Choroid plexus epithelial cell (primary cell): ENCODE results near the gene ANTXR1.

Source experiments
- DNase-seq: peaks from one replicate; pipeline ENCODE4 v3.0.0-alpha.2; 2010; ENCODE audit warnings: low read depth
- H3K4me3 ChIP-seq: 2 replicates; pipeline ENCODE4 v1.5.1; 2011; ENCODE audit warnings: low read depth, mild to moderate bottlenecking, control low read depth, low read length, moderate library complexity
- TF ChIP-seq, protein P1 (sequence below): conservative IDR thresholded peaks from 2 replicates; pipeline ENCODE4 v1.5.1; 2011; ENCODE audit warnings: low read depth, mild to moderate bottlenecking, control low read depth, inconsistent platforms, low read length, moderate library complexity

ANTXR1 gene

DNA sequence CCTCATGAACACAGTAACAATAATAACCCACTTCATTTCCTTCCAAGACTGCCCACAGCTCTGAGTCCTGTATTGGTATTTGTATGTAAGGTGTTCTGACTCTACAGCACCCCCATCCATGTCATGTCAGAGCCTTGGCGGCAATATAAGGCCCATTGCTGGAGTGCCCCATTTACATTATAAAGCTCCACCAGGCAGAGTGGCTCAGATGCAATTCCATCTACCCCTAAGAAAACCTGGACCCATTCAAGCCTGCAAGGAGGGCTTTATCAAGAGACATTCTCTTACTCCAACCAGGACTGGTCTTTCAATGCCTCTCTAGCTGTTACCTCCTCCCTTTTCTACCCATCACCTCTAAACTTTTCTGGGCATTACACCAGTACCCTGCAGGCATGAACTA, 101.6 kb downstream of the ANTXR1 start:
- H3K4me3 ChIP-seq = no peak overlapping the region
- no peak for DNase-seq
- TF ChIP-seq, protein P1, sequence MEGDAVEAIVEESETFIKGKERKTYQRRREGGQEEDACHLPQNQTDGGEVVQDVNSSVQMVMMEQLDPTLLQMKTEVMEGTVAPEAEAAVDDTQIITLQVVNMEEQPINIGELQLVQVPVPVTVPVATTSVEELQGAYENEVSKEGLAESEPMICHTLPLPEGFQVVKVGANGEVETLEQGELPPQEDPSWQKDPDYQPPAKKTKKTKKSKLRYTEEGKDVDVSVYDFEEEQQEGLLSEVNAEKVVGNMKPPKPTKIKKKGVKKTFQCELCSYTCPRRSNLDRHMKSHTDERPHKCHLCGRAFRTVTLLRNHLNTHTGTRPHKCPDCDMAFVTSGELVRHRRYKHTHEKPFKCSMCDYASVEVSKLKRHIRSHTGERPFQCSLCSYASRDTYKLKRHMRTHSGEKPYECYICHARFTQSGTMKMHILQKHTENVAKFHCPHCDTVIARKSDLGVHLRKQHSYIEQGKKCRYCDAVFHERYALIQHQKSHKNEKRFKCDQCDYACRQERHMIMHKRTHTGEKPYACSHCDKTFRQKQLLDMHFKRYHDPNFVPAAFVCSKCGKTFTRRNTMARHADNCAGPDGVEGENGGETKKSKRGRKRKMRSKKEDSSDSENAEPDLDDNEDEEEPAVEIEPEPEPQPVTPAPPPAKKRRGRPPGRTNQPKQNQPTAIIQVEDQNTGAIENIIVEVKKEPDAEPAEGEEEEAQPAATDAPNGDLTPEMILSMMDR = no peak

DNA sequence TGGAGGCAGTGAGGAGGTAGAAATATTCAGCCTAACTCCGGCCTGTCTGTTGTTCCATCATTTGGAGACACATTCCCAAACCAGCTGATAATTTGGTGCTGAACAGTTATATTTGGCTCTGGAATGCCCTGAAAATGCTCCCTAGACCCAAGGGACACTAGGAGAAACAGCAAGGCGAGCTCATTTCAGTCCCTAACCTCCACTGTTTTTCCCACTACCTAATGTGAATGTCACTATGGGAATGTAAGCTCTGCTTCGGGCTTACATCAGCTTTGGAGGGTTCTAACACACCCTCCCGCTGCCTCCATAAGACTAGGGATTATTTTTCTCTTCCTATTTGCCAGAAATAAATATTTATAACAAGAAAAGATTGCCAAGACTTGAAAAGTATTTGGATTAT, 103.5 kb downstream of the ANTXR1 start:
- no peak overlapping the region for H3K4me3 ChIP-seq
- no peak for DNase-seq
- TF ChIP-seq, protein P1 = no peak

DNA sequence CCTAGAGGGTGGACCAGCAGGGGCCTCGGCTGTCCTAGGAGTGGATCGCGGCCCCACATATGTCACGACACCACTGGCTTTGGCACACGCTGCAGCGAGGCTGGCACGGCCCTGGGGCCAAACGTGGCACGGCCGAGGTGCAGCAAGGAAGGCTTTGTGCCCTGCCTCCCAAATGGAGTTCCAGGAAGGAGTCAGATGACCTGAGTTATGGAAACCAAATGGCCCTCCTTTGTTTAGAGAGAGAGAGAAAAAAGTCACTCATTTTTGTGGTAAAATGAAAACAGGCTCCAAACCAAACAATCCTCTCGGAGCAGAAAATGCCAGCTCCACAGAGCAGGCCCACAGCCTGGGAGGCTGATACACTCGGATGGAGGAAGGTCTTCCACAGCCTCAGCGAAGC, 105.6 kb downstream of the ANTXR1 start:
- no peak overlapping the region for H3K4me3 ChIP-seq
- peak; percentile 33 for DNase-seq
- TF ChIP-seq, protein P1 = no peak

DNA sequence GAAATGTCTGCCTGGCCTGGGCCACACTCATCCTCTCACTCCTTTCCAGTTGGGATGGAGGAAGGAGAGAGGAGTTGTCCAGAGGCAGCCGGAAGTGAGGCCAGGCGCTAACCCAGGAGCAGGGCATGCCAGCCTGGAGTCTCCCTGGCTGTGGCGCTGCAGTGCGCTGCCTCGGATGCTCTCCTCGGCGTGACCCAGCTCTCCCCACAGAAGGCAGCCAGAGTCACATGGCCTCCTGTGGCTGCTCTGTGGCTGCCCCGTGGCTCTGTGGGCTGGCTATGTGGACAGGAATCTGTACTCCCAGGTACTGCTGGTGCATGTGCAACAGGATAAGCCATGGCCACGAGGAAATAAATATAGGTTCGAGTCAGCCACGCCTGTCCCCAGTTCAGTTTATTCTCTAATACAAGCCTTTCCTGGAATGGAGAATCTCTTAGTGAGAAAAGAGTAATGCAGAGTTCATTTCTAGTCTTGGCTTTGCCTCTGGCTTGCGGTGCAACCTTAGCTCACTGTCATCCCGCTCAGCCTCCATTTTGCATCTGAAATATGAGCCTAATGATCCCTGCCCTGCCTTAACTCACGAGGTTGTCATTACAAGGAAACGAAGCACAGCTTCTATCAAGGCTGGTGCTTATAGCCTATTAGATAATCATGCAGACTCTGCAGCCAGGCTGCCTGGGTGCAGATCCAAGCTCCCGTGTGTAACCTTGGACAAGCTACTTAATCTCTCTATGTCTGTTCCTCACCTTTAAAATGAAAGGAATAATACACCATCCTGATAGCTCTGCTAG, 106.3 kb downstream of the ANTXR1 start:
- H3K4me3 ChIP-seq = no peak overlapping the region
- TF ChIP-seq, protein P1 = no peak
- DNase-seq = no peak

DNA sequence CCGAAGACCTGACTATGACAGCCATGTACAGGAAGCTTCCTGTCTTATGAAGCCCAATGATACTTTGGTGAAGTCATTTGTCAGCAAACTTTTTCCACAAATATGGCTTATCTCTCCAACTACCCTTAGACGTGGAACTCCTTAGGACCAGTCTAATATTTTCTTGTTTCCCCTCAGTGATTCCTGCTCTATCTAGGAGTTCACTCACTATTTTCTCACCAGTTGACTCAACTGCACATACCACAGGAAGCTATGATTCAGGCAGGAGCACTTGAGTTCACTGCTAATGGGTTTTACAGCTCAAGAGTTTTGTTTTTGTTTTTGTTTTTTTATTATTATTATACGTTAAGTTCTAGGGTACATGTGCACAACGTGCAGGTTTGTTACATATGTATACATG, 109.3 kb downstream of the ANTXR1 start:
- H3K4me3 ChIP-seq = no peak overlapping the region
- DNase-seq = peak; percentile 84
- TF ChIP-seq, protein P1 = no peak

DNA sequence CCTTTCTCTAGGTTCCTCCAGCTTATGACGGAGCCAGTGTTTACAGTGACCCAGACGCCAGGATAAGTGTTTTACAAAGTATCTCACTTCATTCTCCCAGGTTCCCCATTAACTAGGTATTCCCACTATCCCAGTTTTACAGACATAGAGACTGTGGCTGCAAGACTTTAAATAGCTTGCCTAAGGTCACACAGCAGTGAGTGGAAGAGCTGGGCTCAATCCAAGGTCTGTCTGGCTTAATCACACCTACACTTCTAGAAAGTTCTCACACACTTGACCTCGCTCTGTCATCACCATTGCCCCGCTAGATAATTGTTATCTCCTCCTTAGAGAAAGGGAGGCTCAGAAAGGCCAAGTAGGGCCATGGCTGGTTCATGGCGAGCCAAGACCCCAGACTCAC, 110.2 kb downstream of the ANTXR1 start:
- TF ChIP-seq, protein P1 = no peak
- DNase-seq = no peak
- no peak overlapping the region for H3K4me3 ChIP-seq

DNA sequence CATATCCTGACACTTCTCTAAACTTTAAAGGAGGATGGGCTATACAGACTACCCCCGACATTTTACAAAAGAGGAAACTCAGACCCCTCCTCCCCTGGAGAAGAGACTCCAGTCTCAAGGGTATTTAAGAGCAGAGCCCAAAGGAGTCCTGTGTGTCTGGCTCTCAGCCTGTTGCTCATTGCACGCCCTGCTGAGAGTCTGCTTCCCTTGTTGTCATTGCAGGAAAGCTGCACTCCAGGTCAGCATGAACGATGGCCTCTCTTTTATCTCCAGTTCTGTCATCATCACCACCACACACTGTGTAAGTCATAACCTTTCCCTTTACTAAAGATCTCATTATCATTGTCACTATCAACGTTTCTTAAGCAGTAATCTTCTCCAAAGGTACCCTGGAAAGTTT, 111.4 kb downstream of the ANTXR1 start:
- DNase-seq = peak; percentile 34
- TF ChIP-seq, protein P1 = no peak
- H3K4me3 ChIP-seq = no peak overlapping the region
